WERI-Rb-1 (cell line): ENCODE measurements around the gene C17orf100.

Experiments
- DNase-seq: peaks from one replicate; pipeline ENCODE4 v3.0.0-alpha.2; 2020
- H3K27ac ChIP-seq: fragments of 250-450 bp; sonication (Bioruptor Pico); 2 replicates; pipeline ENCODE4 v1.5.1; 2020; ENCODE audit warnings: mild to moderate bottlenecking, moderate library complexity
- H3K27me3 ChIP-seq: fragments of 250-450 bp; sonication (Bioruptor Pico); 2 replicates; pipeline ENCODE4 v1.5.1; 2021; ENCODE audit warnings: mild to moderate bottlenecking, low read depth, moderate library complexity; ENCODE audit not compliant: insufficient read depth, severe bottlenecking
- H3K36me3 ChIP-seq: fragments of 250-450 bp; sonication (Bioruptor Pico); 2 replicates; pipeline ENCODE4 v1.5.1; 2020; ENCODE audit warnings: mild to moderate bottlenecking, moderate library complexity
- H3K4me3 ChIP-seq: 2 replicates; pipeline ENCODE4 v1.5.1; 2011; ENCODE audit warnings: low read depth, mild to moderate bottlenecking, control low read depth, low read length
- H3K9me3 ChIP-seq: fragments of 250-450 bp; sonication (Bioruptor Pico); 2 replicates; pipeline ENCODE4 v1.5.1; 2021; ENCODE audit warnings: mild to moderate bottlenecking, moderate library complexity; ENCODE audit not compliant: severe bottlenecking
- TF ChIP-seq, protein P1 (sequence below): IDR thresholded peaks from 2 replicates; pipeline ENCODE4 v1.5.1; 2011; ENCODE audit warnings: low read depth, mild to moderate bottlenecking, control low read depth, inconsistent platforms, low read length

Gene C17orf100

GRCh38 chr17:6681176-6681575 lies 29.6 kb downstream of the C17orf100 start:
- no peak overlapping the region for H3K4me3 ChIP-seq
- TF ChIP-seq, protein P1, sequence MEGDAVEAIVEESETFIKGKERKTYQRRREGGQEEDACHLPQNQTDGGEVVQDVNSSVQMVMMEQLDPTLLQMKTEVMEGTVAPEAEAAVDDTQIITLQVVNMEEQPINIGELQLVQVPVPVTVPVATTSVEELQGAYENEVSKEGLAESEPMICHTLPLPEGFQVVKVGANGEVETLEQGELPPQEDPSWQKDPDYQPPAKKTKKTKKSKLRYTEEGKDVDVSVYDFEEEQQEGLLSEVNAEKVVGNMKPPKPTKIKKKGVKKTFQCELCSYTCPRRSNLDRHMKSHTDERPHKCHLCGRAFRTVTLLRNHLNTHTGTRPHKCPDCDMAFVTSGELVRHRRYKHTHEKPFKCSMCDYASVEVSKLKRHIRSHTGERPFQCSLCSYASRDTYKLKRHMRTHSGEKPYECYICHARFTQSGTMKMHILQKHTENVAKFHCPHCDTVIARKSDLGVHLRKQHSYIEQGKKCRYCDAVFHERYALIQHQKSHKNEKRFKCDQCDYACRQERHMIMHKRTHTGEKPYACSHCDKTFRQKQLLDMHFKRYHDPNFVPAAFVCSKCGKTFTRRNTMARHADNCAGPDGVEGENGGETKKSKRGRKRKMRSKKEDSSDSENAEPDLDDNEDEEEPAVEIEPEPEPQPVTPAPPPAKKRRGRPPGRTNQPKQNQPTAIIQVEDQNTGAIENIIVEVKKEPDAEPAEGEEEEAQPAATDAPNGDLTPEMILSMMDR: no peak
- peaks cover 25% of the 10 kb centered on the region for H3K27me3 ChIP-seq
- H3K9me3 ChIP-seq: no peaks in the 10 kb centered on the region
- H3K36me3 ChIP-seq: no peaks in the 10 kb centered on the region
- DNase-seq: no peak
- H3K27ac ChIP-seq: no peak overlapping the region

GRCh38 chr17:6681671-6682070 lies 30.1 kb downstream of the C17orf100 start:
- no peak overlapping the region for H3K27ac ChIP-seq
- no peak for DNase-seq
- no peaks in the 10 kb centered on the region for H3K36me3 ChIP-seq
- H3K4me3 ChIP-seq: no peak overlapping the region
- TF ChIP-seq, protein P1: no peak
- H3K27me3 ChIP-seq: peaks cover 27% of the 10 kb centered on the region
- H3K9me3 ChIP-seq: no peaks in the 10 kb centered on the region

- TF ChIP-seq, protein P1: no peak
- H3K9me3 ChIP-seq: no peaks in the 10 kb centered on the region
- H3K4me3 ChIP-seq: no peak overlapping the region
- H3K27me3 ChIP-seq: peaks cover 32% of the 10 kb centered on the region
- H3K36me3 ChIP-seq: no peaks in the 10 kb centered on the region
- no peak for DNase-seq
- H3K27ac ChIP-seq: no peak overlapping the region
Observed at GRCh38 chr17:6682339-6682738, 30.8 kb downstream of the C17orf100 start.

DNA sequence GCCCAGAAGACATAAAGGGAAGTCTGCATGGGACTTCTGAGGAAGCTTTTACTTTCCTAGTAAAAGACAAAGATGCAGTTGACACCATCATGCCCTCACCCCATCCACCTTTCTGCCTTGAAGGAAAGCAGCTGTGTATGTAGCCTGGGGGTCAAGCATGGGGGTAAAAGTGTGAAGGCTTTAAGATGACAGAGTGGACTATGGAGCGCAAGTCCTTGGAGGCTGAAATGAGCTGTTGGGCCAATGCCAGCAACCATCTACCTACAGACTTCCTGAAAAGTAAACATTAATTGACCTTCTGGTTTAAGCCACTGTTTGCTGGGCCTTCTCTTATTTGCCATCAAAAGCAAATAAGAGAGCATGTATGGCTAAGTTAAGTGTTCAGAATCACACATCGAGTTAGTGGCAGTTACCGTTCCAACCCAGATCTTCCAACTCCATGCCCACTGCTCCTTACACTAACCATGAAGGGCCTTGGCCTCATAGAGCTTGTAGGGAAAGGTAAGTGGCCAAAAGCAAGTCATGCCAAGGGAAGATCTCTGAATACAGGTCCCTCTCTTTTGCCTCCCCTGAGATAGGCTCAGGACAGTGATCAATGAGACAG lies 31.6 kb downstream of the C17orf100 start:
- Histone ChIP-seq H3K36me3 (no peaks in the 10 kb centered on the region), H3K27me3 (peaks cover 39% of the 10 kb centered on the region), H3K27ac (no peak overlapping the region), H3K9me3 (no peaks in the 10 kb centered on the region), H3K4me3 (no peak overlapping the region)
- TF ChIP-seq, protein P1: no peak
- DNase-seq: no peak

- peaks cover 43% of the 10 kb centered on the region for H3K27me3 ChIP-seq
- no peaks in the 10 kb centered on the region for H3K36me3 ChIP-seq
- H3K9me3 ChIP-seq: no peaks in the 10 kb centered on the region
- no peak overlapping the region for H3K4me3 ChIP-seq
- TF ChIP-seq, protein P1: no peak
- H3K27ac ChIP-seq: no peak overlapping the region
- DNase-seq: no peak
Observed at GRCh38 chr17:6683730-6684459, 32.3 kb downstream of the C17orf100 start.
